CD4-positive, alpha-beta T cell treated with Interferon alpha-2 for 1 hour (primary cell): ENCODE data around the gene MAU2.
"Not testable (repeated sequence)": the region's sequence is repeated elsewhere in the genome, so short reads cannot be mapped to it uniquely, and the experiment has no call there.

Experiments
- DNase-seq, 2 donors: peaks; one replicate each; pipeline ENCODE4 v3.0.0-alpha.2; 2020 to 2022

MAU2 gene

GRCh38 chr19:19348266-19348665 lies 27.6 kb downstream of the MAU2 start:
- DNase-seq: no peak

GRCh38 chr19:19349365-19349764 lies 28.7 kb downstream of the MAU2 start:
- DNase-seq: no peak

DNA sequence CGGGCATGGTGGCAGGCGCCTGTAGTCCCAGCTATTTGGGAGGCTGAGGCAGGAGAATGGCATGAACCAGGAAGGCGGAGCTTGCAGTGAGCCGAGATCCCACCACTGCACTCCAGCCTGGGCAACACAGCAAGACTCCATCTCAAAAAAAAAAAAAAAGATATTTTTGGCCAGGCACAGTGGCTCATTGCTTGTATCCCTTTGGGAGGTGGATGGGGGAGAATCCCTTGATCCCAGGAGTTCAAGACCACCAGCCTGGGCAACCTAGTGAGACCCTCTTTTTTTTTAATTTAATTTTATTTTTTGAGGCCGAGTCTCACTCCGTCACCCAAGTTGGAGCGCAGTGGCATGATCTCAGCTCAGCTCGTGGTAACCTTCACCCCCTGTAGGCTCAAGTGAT lies 30.1 kb downstream of the MAU2 start:
- not testable (repeated sequence) for DNase-seq

DNA sequence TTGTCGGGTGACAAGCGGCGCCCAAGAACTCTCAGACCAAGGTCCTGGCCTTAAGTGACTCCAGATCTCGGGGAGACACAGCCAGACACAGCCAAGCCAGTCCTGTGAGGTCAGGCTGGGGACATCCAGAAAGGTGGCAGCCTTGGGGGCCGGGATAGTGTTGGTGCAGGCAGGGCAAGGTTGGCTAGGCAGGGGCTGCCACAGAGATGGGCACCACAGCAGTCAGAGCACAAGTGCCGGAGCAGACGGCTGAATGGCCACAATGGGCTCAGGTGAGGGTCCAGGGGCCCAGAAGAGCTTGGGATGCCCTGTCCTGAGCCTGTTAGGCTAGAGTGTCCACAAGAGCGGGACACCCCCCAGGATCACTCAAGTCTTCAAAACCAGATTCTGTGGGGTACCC lies 32.2 kb downstream of the MAU2 start:
- no peak for DNase-seq

DNA sequence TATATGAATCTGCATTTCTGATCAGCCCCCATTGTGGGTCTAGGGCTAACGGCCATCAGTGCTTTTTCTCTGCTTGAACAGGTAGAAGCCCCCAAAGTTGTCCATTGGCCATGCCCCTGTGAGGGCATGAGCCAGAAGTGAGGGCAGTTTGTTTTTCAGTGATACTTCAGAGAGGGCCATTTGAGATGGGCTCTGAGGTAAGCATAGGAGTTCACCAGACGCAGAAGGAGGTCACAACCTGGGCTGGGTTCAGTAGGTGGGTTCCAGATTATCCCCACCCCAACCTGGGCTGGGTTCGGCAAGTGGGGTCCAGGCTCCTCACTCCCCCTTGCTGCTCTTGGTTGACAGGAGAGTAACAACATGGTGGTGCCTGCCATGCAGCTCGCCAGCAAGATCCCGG lies 33.4 kb downstream of the MAU2 start:
- DNase-seq: no peak

- no peak for DNase-seq
These were observed 34.3 kb downstream of the MAU2 start for GRCh38 chr19:19354932-19355331.

DNA sequence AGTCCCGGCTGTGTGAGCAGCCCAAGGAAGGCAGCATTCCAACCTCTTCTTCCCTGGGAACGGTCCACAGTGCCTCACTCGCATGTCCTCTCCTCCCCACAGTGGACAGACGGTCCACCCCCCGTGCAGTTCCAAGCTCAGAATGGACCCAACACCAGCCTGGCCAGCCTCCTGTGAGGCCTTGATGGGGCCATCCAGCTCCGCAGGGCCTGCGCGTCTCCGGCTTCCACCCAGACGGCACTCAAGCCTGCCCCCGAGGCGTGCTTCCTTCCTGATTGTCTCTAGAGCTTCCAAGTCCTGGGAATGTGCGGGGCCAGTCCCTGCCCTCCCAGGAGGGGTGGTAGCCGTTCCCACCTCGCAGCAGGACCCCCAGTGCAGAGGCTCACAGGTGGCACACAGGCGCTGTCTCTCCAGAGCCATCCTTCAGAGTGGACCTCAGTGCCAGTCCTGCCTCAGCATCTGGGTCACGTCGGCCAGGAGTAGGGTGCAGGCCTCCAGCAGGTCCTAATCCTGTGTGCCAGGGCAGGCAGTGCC lies 35.0 kb downstream of the MAU2 start:
- no peak for DNase-seq

DNA sequence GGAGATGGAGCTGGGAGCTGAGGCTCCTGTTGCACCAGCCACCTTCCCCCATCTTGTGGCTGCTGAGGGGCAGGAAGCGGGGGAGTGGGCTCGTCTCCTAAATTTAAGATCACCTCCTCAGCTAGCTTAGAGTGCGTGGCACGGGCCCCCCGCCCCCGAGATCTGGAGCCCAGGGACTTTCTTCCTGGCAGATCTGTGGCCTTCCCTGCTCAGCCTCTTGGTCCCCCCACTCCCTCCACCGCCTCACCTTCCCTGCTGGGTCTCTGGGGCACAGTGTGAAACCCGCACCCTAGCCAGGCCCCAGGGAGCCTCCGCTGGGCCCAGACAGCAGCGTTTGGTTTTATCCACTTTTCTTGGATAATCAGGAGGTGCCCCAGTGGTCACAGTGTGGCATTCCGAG lies 35.9 kb downstream of the MAU2 start:
- no peak for DNase-seq

DNA sequence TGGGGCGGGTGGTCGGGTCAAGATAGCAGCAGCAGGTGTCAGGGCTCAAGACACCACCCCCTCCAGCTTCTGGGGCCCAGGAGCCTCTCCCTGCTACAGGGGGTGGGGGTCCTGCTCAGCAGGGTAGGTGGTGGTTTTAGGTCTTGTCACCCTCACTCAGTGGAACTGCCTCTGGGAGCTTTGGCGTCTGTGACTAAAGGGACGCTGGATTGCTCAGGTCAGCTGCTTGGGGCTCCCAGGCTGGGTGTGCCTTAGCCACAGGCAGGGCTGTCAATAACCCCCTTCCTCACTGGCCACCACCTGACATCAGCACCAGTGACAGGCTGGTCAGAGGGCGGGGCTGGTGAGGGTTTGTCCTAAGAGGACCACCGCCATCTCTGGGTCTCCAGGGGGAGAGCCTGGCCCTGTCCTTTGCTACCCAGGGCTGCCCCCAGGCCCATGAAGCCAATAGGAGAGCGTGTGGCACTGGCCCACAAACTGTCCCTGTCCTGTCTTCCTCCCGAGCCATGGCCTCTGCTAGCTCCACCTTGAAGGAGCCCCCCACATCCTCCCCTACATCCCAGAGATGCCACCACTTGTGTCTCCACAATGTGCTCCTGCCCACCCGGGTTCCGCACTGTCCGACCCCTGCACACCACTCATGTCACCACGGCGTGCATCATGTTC lies 36.4 kb downstream of the MAU2 start:
- DNase-seq: no peak

DNA sequence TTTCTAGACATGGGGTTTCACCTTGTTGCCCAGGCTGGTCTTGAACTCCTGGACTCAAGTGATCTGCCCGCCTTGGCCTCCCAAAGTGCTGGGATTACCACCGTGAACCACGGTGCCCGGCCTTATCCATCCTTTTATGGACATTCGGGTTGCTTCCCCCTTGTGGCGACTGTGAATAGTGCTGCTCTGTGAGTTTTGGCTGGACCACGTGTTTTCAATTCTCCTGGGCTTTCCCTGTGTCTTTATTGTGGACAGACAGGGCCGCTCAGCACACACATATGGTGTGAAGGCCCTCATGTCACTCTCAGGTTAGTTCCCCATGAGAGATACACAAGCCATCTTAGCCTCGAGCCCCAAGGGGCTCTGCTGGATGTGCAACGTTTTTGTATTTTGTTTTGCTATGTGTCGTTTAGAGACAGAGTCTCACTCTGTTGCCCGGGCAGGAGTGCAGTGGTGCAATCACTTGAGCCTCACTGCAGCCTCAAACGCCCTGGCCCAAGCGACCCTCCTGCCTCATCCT lies 40.5 kb downstream of the MAU2 start:
- DNase-seq: peak; percentile 72 to 85

- no peak for DNase-seq
These were observed 41.4 kb downstream of the MAU2 start for GRCh38 chr19:19362075-19362474.

DNA sequence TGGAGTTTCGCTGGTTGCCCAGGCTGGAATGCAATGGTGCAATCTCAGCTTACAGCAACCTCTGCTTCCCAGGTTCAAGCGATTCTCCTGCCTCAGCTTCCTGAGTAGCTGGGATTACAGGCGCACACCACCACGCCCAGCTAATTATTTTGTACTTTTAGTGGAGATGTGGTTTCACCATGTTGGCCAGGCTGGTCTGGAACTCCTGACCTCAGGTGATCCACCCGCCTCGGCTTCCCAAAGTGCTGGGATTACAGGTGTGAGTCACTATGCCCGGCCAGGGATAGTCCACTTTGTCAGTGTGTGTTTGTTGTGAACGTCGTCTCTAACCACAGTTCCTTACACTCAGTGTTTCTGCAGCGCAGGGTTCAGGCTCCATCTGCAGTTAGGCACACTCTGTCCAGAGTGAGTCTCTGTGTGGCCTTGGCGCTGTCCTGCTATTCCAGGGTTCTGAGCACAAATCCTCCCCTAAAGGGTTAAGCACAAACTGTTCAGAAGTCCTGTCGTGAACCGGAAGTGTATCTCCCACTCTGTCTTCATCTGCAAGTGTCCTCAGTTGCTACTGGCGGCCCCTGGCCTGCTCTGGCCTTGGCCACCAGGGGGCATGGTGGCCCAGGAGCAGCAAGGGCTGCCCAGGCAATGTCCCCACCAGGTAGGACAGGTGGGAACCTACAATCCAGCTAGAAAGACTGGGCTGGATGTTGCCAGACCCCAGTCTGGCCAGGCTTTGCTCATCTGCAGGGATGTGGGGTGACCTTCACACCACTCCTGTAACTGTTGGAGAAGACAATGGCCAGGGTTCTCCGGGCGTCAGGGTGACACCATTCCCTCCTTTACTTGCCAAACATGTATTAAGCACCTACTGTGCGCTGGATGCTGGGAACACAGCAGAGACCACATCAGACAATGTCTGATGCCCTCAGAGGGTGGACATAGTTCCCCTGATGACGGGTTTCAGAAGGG lies 46.1 kb downstream of the MAU2 start:
- DNase-seq: peak; percentile 76 to 83

GRCh38 chr19:19368087-19368486 lies 47.5 kb downstream of the MAU2 start:
- no peak for DNase-seq

DNA sequence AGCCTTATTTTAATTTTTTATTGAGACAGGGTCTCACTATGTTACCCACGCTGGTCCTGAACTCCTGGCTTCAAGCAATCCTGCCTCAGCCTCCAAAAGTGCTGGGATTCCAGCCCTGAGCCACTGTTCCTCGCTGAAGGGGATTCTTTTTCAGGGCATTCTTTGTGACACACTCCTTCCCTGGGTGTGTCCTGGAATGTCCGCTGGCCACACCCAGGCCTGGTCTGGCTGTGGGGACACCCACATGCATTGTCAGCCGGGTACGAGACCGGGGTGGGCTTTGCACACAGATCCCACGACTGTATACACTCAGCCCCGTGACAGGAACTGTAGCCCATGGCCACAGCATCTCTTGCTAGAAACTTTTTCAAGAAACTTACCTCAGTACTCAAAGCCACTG lies 50.4 kb downstream of the MAU2 start:
- no peak for DNase-seq

DNA sequence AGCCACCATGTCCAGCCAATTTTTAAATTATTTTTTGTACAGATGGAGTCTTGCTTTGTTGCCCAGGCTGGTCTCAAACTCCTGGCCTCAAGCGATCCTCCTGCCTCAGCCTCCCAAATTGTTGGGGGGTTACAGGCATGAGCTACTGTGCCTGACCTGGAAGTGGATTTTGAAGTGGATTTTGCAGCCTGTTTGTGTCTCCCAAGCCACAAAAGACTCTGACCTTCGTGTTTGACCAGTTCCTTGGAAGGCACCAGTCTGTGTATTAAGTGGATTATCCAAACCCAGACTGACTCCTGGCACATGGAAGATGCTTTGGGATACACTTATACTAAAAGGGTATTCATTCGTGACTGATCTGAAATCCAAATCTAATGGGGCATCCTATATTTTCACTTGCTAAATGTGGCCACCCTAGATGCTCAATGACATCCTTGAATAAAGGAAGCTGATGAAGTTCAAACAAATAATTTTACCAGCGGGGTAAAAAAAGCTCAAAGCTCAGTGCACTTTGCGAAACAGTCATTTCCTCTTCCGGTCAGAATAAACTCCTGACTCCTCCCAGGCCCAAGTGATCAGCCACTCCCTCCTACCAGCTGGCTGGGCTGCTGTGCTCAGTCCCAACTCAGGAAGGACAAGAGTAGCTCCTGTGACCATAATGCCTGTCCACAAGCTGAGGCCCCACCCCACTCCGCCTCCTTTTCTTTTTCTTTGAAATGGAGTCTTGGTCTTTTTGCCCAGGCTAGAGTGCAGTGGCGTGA lies 52.2 kb downstream of the MAU2 start:
- DNase-seq: peak; percentile 65 to 73

DNA sequence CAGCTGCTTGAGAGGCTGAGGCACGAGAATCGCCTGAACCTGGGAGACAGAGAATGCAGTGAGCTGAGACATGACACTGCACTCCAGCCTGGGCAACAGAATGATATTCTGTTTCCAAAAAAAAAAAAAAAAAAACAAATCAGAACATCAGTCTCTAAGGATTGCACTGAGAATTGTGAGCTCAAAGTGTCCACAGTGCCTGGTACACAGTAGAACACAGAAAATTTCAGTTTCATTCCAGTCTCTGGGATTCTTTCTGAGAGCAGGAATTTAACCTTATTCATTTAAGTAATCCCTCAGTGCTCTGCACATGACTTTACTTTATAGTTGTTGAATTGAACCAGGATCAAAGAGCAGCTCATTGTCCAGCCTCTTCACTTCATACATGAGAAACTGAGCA lies 58.9 kb downstream of the MAU2 start:
- no peak for DNase-seq

- DNase-seq: not testable (repeated sequence)
These were observed 59.7 kb downstream of the MAU2 start for GRCh38 chr19:19380316-19380715.

DNA sequence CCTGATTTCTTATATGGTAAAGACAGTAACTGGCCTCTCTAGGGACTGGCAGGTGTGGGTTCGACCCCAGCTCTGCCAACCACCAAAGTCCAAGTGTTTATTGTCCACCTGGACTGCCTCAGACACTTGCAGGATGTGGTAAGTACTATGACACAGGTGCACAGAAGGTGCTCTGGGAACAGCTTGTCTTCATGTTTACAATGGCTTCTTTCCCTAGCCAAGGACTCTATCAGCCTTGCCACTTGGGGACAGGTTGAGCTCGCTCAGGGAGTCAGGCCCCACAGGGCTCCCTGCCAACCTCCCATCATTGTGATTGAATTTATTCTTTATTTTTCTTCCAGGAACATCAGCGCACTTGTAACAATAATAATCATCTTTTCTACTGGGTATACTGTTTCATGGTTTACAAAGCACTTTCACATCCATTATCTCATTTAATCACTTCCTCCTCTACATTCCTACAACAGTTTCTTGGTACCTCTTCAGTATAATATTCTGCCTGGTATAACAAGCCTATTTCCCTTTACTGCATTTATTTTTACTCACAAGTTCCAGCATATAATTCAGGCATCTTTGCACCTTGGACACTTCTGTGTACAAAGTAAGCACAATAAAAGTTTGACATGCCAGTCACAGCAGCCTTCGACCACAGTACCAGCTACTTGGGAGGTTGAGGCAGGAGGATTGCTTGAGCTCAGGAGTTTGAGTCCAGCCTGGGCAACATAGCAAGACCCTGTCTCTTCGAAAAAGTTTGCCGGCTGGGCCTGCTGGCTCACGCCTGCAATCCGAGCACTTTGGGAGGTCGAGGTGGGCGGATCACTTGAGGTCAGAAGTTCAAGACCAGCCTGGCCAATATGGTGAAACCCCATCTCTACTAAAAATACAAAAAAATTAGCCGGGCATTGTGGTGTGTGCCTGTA lies 60.6 kb downstream of the MAU2 start:
- DNase-seq: no peak

- DNase-seq: no peak
These were observed 61.5 kb downstream of the MAU2 start for GRCh38 chr19:19382118-19382517.

DNA sequence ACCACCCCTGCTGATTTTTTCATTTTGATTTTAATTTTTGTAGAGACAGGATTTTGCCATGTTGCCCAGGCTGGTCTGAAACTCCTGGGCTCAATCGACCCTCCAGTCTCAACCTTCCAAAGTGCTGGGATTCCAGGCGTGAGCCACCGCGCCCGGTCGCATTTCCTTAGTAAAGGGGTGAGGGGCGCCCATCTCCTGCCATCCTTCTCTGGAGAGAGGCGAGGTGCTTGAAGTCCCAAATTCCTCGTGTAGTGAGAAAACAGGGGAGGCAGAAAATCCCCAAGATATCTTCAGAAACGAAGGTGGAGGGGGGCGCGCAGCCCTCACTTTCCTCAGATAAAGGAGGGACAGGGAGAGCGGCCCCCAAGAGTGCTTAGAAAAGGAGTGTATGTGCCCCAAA lies 63.9 kb downstream of the MAU2 start:
- DNase-seq: no peak

GRCh38 chr19:19385131-19385895 lies 64.7 kb downstream of the MAU2 start:
- DNase-seq: peak; percentile 100
